HUES6 (cell line): ENCODE measurements around the gene PCNT.
A peak's percentile ranks its signal among the peaks of the same experiment; 100 is the strongest.

Source experiments
- H3K27ac ChIP-seq: 2 replicates; pipeline ENCODE4 v1.7.0; 2013; ENCODE audit warnings: low read depth, mild to moderate bottlenecking, low read length, inconsistent platforms
- H3K27me3 ChIP-seq: 2 replicates; pipeline ENCODE4 v1.6.1; 2013; ENCODE audit warnings: low read length; ENCODE audit not compliant: control insufficient read depth, insufficient read depth
- H3K36me3 ChIP-seq: 2 replicates; pipeline ENCODE4 v1.6.1; 2013; ENCODE audit warnings: low read length; ENCODE audit not compliant: control insufficient read depth, insufficient read depth
- H3K4me1 ChIP-seq: 2 replicates; pipeline ENCODE4 v1.6.1; 2013; ENCODE audit warnings: low read length; ENCODE audit not compliant: control insufficient read depth, insufficient read depth
- H3K4me3 ChIP-seq: 2 replicates; pipeline ENCODE4 v1.5.1; 2013; ENCODE audit warnings: low read depth, low read length
- H3K9ac ChIP-seq: one replicate; pipeline ENCODE4 v1.6.1; 2013; ENCODE audit warnings: mild to moderate bottlenecking, low read length
- H3K9me3 ChIP-seq: 2 replicates; pipeline ENCODE4 v1.6.1; 2013; ENCODE audit warnings: low read depth, low read length; ENCODE audit not compliant: control insufficient read depth, insufficient read depth

Gene PCNT, protein sequence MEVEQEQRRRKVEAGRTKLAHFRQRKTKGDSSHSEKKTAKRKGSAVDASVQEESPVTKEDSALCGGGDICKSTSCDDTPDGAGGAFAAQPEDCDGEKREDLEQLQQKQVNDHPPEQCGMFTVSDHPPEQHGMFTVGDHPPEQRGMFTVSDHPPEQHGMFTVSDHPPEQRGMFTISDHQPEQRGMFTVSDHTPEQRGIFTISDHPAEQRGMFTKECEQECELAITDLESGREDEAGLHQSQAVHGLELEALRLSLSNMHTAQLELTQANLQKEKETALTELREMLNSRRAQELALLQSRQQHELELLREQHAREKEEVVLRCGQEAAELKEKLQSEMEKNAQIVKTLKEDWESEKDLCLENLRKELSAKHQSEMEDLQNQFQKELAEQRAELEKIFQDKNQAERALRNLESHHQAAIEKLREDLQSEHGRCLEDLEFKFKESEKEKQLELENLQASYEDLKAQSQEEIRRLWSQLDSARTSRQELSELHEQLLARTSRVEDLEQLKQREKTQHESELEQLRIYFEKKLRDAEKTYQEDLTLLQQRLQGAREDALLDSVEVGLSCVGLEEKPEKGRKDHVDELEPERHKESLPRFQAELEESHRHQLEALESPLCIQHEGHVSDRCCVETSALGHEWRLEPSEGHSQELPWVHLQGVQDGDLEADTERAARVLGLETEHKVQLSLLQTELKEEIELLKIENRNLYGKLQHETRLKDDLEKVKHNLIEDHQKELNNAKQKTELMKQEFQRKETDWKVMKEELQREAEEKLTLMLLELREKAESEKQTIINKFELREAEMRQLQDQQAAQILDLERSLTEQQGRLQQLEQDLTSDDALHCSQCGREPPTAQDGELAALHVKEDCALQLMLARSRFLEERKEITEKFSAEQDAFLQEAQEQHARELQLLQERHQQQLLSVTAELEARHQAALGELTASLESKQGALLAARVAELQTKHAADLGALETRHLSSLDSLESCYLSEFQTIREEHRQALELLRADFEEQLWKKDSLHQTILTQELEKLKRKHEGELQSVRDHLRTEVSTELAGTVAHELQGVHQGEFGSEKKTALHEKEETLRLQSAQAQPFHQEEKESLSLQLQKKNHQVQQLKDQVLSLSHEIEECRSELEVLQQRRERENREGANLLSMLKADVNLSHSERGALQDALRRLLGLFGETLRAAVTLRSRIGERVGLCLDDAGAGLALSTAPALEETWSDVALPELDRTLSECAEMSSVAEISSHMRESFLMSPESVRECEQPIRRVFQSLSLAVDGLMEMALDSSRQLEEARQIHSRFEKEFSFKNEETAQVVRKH (N-terminal part only)

DNA sequence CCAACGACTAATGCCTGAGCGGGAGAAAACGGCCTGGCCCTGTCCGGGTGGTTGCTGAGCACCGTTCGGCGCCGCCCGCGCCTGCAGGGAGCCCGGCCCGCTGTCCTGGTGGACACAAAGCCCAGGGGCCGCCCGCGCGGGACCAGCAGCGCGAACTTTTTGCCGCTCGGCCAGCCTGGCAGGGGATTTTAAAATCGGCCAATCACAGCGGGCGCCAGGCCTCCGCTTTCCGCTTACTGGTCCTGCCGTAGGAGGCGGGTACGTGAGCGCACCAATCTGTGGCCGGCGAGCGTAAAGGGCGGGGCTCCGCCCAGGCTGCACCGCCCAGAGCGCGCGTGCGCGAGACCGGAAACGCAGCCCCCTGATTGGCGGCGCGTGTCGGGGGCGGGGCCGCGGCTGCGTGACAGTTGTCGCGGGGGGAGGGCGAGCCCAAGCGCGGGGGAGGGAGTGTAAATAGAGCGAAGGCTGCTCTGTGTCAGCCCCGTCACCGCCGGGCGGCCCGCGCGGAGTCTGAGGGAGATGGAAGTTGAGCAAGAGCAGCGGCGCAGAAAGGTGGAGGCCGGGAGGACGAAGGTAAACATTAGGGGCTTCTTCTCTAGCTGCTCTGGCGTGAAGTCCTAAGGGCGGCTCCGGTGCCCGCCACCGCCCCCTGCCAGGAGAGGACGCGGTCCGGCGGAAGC, at the start of gene PCNT, which contains the start of gene C21orf58:
PCNT (plus strand) TSS at position 447 of the 680 bp plus-strand sequence; CDS start at position 520, 73 bp downstream.
C21orf58 (minus strand) TSS at position 161 of the 680 bp plus-strand sequence. CDS start 1,132 bp downstream, outside the sequence.
- no peaks in the 10 kb centered on the region for H3K27me3 ChIP-seq
- H3K9ac ChIP-seq = peak within 1 kb of the TSS; percentile 99
- H3K36me3 ChIP-seq = peaks cover 21% of the 10 kb centered on the region
- H3K4me3 ChIP-seq = peak within 1 kb of the TSS; percentile 99
- H3K9me3 ChIP-seq = no peaks in the 10 kb centered on the region
- peak within 1 kb of the TSS; percentile 98 for H3K27ac ChIP-seq
- peaks cover 34% of the 10 kb centered on the region for H3K4me1 ChIP-seq

DNA sequence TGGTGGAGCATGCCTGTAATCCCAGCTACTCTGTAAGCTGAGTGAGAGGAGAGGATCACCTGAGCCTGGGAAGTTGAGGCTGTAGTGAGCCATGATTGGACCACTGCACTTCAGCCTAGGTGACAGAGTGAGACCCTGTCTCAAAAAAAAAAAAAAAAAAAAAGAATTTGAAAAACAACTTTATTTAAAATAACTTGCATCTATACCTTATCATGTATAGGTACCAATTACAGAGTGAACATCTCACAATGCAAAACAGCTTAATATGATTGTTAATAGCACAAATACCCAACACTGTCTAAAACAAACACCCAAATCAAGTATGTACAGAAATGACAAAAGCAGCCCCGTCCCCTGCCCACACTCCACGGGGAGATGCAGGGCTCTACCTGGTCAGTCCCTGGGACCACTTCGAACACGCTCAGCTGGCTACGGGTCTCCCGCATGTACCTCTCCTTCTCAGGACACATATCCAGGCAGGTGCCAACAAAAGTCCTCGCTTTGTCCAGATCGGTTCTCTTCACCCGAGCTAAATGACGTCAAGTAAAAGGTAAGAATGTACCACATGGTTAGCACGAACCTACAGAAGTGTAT, 49.1 kb upstream of the PCNT start:
- no peak overlapping the region for H3K9ac ChIP-seq
- no peaks in the 10 kb centered on the region for H3K9me3 ChIP-seq
- no peak overlapping the region for H3K27ac ChIP-seq
- H3K36me3 ChIP-seq = peaks cover 89% of the 10 kb centered on the region
- H3K27me3 ChIP-seq = no peaks in the 10 kb centered on the region
- H3K4me3 ChIP-seq = no peak overlapping the region
- no peaks in the 10 kb centered on the region for H3K4me1 ChIP-seq

DNA sequence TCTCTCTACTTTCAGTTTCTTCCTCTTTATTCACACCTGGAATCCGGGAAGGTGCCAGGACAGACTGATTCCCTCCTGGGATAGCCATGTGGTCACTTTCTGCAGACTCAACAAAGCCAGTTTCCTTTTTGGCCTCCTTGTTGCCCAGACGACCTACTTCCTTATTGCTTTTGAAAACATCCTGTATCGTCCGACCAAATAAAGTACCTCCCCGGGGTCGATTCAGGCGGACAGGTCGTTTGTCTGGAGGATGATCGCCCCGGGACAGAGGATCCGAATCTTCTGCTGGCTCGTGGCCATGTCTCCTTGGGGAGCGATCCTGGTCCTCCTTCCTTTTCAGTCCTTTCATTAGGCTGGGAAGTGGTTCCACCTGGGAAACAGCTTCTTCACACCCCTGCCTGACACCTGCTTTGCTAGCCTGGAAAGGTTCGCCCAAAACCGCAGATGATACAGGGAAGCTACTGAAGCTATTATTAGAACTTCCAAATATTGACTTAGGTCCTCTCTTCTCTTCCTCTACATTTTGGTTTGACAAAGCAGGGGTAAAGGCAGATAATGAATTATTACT, 39.8 kb upstream of the PCNT start:
- Histone ChIP-seq H3K9ac (no peak overlapping the region), H3K36me3 (peaks cover 47% of the 10 kb centered on the region), H3K4me3 (peak overlapping the region; percentile 25), H3K4me1 (peaks cover 22% of the 10 kb centered on the region), H3K27me3 (no peaks in the 10 kb centered on the region), H3K9me3 (no peaks in the 10 kb centered on the region), H3K27ac (no peak overlapping the region)

DNA sequence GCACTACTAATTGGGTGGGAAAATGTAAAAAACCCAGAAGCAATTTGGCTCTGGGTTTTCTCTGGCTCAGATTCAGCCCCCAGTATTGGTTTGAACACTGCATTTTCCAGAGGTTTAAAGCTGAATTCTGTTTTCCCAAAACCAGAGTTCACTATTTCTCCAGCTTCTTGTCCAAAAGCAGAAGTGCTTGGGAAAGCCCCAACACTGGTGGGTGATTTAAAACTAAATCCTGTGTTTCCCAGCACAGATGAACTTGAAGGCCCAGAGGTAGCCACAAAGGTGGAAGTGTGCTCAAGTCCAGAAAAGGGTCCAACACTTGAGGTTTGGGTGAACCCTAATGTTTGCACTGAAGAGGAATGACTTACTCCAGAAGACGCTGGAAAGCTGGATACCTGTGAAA, 39.2 kb upstream of the PCNT start:
- Histone ChIP-seq H3K36me3 (peaks cover 41% of the 10 kb centered on the region), H3K4me1 (peaks cover 22% of the 10 kb centered on the region), H3K27ac (no peak overlapping the region), H3K9me3 (no peaks in the 10 kb centered on the region), H3K9ac (no peak overlapping the region), H3K27me3 (no peaks in the 10 kb centered on the region), H3K4me3 (peak overlapping the region; percentile 77)

DNA sequence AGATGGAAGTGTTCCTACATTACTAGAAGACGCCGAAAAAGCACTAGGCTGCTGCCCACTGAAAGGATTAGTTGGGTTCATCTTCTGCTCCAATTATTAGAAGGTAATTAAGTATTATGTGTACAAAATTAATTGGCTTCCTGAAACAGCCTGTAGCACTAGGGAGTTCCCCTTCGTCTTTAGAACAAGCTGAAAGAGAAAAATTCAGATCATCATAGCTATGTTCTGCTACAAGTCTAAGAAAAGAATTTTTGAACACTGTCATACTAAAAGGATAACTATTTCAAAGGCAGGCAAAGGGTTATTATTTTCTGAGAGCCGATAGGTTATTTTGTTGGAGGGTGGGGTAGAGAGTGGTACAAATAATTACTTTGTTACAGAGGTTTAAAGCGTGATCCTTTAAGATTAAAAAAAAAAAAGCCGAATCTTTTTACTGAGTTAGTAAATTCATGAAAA, 38.7 kb upstream of the PCNT start, which contains the start of gene MCM3AP:
MCM3AP (minus strand) TSS at position 406 of the 456 bp plus-strand sequence; CDS start at position 81, 325 bp downstream.
- Histone ChIP-seq H3K27ac (peak within 1 kb of the TSS; percentile 75), H3K9ac (peak within 1 kb of the TSS; percentile 81), H3K4me3 (peak within 1 kb of the TSS; percentile 77), H3K4me1 (peaks cover 22% of the 10 kb centered on the region), H3K27me3 (no peaks in the 10 kb centered on the region), H3K9me3 (no peaks in the 10 kb centered on the region), H3K36me3 (peaks cover 38% of the 10 kb centered on the region)

DNA sequence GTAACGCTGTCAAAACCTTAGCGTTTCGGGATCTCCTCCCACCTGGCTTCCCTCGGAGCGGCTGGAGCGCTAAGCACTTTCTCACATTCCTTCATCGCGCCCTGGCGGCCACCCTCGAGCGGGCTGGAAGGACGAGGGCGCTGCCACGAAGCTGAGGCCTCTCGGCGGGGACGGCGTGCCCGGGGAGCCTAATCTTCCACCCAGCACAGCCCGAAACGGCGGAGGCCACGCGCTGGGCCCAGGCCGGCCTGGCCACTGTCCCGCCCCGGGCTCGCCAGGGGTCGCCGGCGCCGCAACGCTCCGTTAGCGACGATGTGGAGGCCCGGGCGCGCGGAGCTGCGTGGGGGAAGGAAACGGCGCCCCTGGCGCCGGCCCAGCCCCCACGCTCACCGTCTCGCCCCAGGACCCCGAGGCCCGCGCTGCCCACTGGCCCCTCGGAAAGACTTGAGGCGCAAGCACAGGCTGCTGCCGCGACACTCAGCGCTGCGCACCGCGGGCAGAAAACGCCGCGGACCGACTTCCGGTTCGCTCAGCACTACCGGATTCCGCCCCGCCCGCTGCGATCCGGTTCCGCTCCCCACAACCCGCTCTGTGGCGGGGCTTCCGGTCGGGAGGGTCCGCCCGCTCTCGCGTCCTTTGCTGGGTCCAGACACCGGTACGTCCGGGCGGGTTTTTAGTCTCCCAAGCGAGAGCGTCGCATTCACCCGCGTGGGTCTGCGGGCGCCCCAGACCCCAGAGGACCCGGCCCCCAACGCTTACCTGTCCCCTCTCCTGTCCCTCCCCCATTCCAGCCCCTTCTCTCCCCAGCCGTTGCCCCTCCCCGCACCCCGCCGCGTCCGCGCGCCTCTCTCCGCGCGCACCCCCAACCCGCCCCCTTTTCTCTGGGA, 38.0 kb upstream of the PCNT start, which contains the start of gene YBEY:
YBEY (plus strand) TSS at position 582 of the 887 bp plus-strand sequence. CDS start 572 bp downstream, outside the sequence.
- Histone ChIP-seq H3K27me3 (no peaks in the 10 kb centered on the region), H3K4me1 (peaks cover 22% of the 10 kb centered on the region), H3K36me3 (peaks cover 33% of the 10 kb centered on the region), H3K27ac (peak within 1 kb of the TSS; percentile 75), H3K9ac (peak within 1 kb of the TSS; percentile 81), H3K4me3 (peak within 1 kb of the TSS; percentile 77), H3K9me3 (no peaks in the 10 kb centered on the region)

DNA sequence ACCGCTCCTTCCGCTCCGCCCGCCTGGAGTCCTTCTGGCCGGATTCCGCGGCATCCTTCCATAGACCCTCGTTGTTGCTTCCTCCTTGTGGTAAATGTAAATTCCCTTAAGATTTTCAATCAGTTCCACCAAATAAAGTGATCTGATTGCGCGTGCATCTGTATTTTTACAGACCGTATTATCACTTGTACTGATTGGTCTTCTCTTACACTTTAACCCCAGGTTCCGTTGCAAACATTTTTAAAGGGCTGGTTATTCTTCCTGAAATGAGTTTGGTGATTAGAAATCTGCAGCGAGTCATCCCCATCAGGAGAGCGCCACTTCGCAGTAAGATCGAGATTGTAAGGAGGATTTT, 37.3 kb upstream of the PCNT start:
- Histone ChIP-seq H3K27me3 (no peaks in the 10 kb centered on the region), H3K9me3 (no peaks in the 10 kb centered on the region), H3K36me3 (peaks cover 34% of the 10 kb centered on the region), H3K4me3 (peak overlapping the region; percentile 77), H3K27ac (peak overlapping the region; percentile 75; the same call in 1 of the 2 replicates), H3K4me1 (peaks cover 22% of the 10 kb centered on the region), H3K9ac (peak overlapping the region; percentile 81)

DNA sequence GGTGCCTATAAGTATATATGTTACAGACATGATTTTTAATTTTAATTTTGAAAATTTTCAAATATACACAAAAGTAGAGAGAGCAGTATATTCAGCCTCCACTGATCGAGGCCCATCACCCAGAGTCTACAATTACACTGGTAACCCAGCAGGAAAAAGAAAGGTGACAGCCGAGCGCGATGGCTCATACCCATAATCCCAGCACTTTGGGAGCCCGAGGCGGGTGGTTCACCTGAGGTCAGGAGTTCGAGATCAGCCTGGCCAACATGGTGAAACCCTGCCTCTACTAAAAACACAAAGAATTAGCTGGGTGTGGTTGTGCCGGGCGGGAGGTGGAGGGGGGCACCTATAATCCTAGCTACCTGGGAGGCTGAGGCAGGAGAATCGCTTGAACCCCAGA, 36.4 kb upstream of the PCNT start:
- peak overlapping the region; percentile 77; the same call in 1 of the 2 replicates for H3K4me3 ChIP-seq
- no peak overlapping the region for H3K9ac ChIP-seq
- no peak overlapping the region for H3K27ac ChIP-seq
- H3K9me3 ChIP-seq = no peaks in the 10 kb centered on the region
- peaks cover 33% of the 10 kb centered on the region for H3K36me3 ChIP-seq
- H3K27me3 ChIP-seq = no peaks in the 10 kb centered on the region
- H3K4me1 ChIP-seq = peaks cover 22% of the 10 kb centered on the region

DNA sequence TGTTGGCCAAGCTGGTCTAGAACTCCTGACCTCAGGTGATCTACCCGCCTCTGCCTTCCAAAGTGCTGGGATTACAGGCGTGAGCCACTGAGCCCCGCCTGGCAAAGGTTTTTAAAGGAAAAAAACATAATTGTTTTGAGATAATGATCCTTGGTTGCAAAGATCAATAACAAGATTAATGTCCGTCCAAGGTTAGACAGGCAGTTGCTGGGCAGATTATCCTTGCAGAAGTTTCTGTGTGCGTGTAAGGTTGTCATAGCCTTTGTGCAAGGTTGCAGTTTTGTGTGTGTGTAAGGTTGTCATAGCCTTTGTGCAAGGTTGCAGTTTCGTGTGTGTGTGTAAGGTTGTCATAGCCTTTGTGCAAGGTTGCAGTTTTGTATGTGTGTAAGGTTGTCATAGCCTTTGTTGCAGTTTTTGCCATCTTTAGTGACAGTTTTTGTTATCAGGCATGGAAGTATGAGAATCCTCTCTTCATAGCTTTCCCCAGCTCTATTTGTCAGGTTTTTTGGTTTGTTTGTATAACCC, 34.2 kb upstream of the PCNT start:
- Histone ChIP-seq H3K27me3 (no peaks in the 10 kb centered on the region), H3K4me1 (peaks cover 14% of the 10 kb centered on the region), H3K36me3 (peaks cover 16% of the 10 kb centered on the region), H3K9ac (no peak overlapping the region), H3K4me3 (no peak overlapping the region), H3K9me3 (no peaks in the 10 kb centered on the region), H3K27ac (no peak overlapping the region)
